Measurements from ENCODE around the gene CNTN5.

The CNTN5 gene

GRCh38 chr11:99676292-99676691 is 655.5 kb downstream of the CNTN5 start:
- POLR2A ChIA-PET, result no interaction called here
- Histone ChIP-seq H3K36me3 (ENCODE audit: control insufficient read depth in 2 of 2, insufficient read depth in 1 of 2, low read length in 2 of 2) (no peaks in the 10 kb centered on the region), H3K4me3 (ENCODE audit: low read depth, low read length) (no peak overlapping the region), H3K4me1 (ENCODE audit: control insufficient read depth, insufficient read depth, low read length) (no peaks in the 10 kb centered on the region), H3K9me3 (ENCODE audit: control insufficient read depth, insufficient read depth, low read depth, low read length) (no peaks in the 10 kb centered on the region), H3K27ac (ENCODE audit: extremely low read depth, low read depth, low read length) (no peak overlapping the region)
- TF ChIP-seq ZBTB10 (tag by site-specific recombination; IDR thresholded peaks at IDR 0.05) (no peak), ZNF24 (tag by site-specific recombination; IDR thresholded peaks at IDR 0.05) (no peak), PRDM6 (tag by site-specific recombination; IDR thresholded peaks at IDR 0.05) (no peak), ZNF645 (tag by site-specific recombination; IDR thresholded peaks at IDR 0.05) (no peak), ZNF837 (tag by site-specific recombination; IDR thresholded peaks at IDR 0.05) (no peak), HOXD13 (CRISPR knock-in tag; IDR thresholded peaks at IDR 0.05; ENCODE audit: borderline replicate concordance) (no peak), ZNF37A (tag by site-specific recombination; IDR thresholded peaks at IDR 0.05) (no peak), ZNF121 (tag by site-specific recombination; IDR thresholded peaks at IDR 0.05) (no peak), ZFP41 (tag by site-specific recombination; IDR thresholded peaks at IDR 0.05; ENCODE audit: borderline replicate concordance) (no peak), ZNF792 (tag by site-specific recombination; IDR thresholded peaks at IDR 0.05) (no peak), ZNF133 (tag by site-specific recombination; IDR thresholded peaks at IDR 0.05) (no peak), KLF8 (tag by site-specific recombination; IDR thresholded peaks at IDR 0.05) (no peak), ZNF561 (tag by site-specific recombination; IDR thresholded peaks at IDR 0.05; ENCODE audit: borderline replicate concordance) (no peak), ZNF398 (tag by site-specific recombination; IDR thresholded peaks at IDR 0.05) (no peak), GLI2 (tag by site-specific recombination; IDR thresholded peaks at IDR 0.05; ENCODE audit: borderline replicate concordance, low read depth) (no peak), ZNF664 (tag by site-specific recombination; IDR thresholded peaks at IDR 0.05) (no peak), ZBTB11 (tag by site-specific recombination; conservative IDR thresholded peaks at IDR 0.05; ENCODE audit: low read depth) (no peak), KLF9 (tag by site-specific recombination; IDR thresholded peaks at IDR 0.05; ENCODE audit: low read depth) (no peak), ZNF510 (tag by site-specific recombination; IDR thresholded peaks at IDR 0.05; ENCODE audit: insufficient replicate concordance) (no peak), ZNF626 (tag by site-specific recombination; IDR thresholded peaks at IDR 0.05) (no peak)
- CTCF ChIA-PET, result no interaction called here

Measured in HEK293 (cell line).